GM12878 (cell line): ENCODE measurements around the gene FOXK1. TPM values are rescaled to one million over a fixed set of nuclear protein-coding genes. Genes with fewer than 3 reads are reported as not detected.

ENCODE experiments used
- ATAC-seq: fragments of 200-7000 bp; cut with Tn5 transposase; 3 replicates; pipeline ENCODE4 v1.9.1; 2020; ENCODE audit warnings: mild to moderate bottlenecking, moderate library complexity
- BruUV-seq: library from RNA; stranded (reverse); fragments of 400-500 nt; replicated peaks from 2 replicates; lab custom pipeline; 2021; lab: Mats Ljungman, UMichigan
- CTCF ChIA-PET: fragments of 300-600 bp; sonication (Branson Sonifier 250); formaldehyde crosslinking; extraction: SDS; loops from one replicate; lab custom pipeline; 2021; ENCODE audit warnings: inconsistent platforms; lab: Yijun Ruan, JAX
- POLR2A ChIA-PET: fragments of 350-600 bp; formaldehyde crosslinking; extraction: SDS; loops from one replicate; lab custom pipeline; 2021; ENCODE audit warnings: inconsistent platforms; lab: Charles Lee
- RAD21 ChIA-PET: fragments of 300-600 bp; sonication (Branson Sonifier 250); formaldehyde crosslinking; loops from one replicate; lab custom pipeline; 2023; ENCODE audit warnings: antibody characterized with exemption; ENCODE audit not compliant: unreplicated experiment; lab: Charles Lee
- SMC1A ChIA-PET: fragments of 300-600 bp; sonication (Branson Sonifier 250); formaldehyde crosslinking; loops from one replicate; lab custom pipeline; 2023; ENCODE audit not compliant: unreplicated experiment, uncharacterized antibody; lab: Charles Lee
- DNase-seq: peaks from one replicate; pipeline ENCODE4 v3.0.0-alpha.2; 2011; ENCODE audit warnings: low read depth, low spot score
- FAIRE-seq: peaks from 3 replicates; lab custom pipeline; 2011; peaks lifted over from hg19 to GRCh38; lab: Jason Lieb, UNC
- H2AFZ ChIP-seq: 2 replicates; pipeline ENCODE4 v1.6.0; 2011; ENCODE audit warnings: low read depth, low read length, control low read depth; ENCODE audit not compliant: control insufficient read depth
- H3K27ac ChIP-seq: 2 replicates; pipeline ENCODE4 v1.5.1; 2011; ENCODE audit warnings: control low read depth; ENCODE audit not compliant: control insufficient read depth, insufficient read depth
- H3K27me3 ChIP-seq, 2 experiments: replicated peaks in 1 of 2; 2 replicates each; pipeline versions ENCODE4 v1.6.0 to v1.6.1; 2011; ENCODE audit warnings: low read length in 1 of 2; ENCODE audit not compliant: control insufficient read depth in 2 of 2, insufficient read depth in 2 of 2
- H3K36me3 ChIP-seq, 2 experiments: 2 replicates each; pipeline ENCODE4 v1.5.1; 2011; ENCODE audit warnings: low read length in 1 of 2; ENCODE audit not compliant: control insufficient read depth in 2 of 2, insufficient read depth in 2 of 2
- H3K4me1 ChIP-seq: 2 replicates; pipeline ENCODE4 v1.6.1; 2011; ENCODE audit warnings: mild to moderate bottlenecking, low read length, moderate library complexity, mixed read lengths; ENCODE audit not compliant: control insufficient read depth, insufficient read depth
- H3K4me2 ChIP-seq: 2 replicates; pipeline ENCODE4 v1.6.0; 2011; ENCODE audit warnings: control low read depth; ENCODE audit not compliant: control insufficient read depth, insufficient read depth
- H3K4me3 ChIP-seq: fragments of 200-600 bp; sonication (generic); 2 replicates; pipeline ENCODE4 v1.5.1; 2016
- H3K79me2 ChIP-seq: 2 replicates; pipeline ENCODE4 v1.6.0; 2011; ENCODE audit warnings: low read length; ENCODE audit not compliant: control insufficient read depth, insufficient read depth
- H3K9ac ChIP-seq: 2 replicates; pipeline ENCODE4 v1.8.0; 2011; ENCODE audit warnings: low read length, control low read depth, mixed read lengths; ENCODE audit not compliant: control insufficient read depth, insufficient read depth
- H3K9me3 ChIP-seq: replicated peaks from 3 replicates; pipeline ENCODE4 v1.5.1; 2011; ENCODE audit warnings: mild to moderate bottlenecking, low read length; ENCODE audit not compliant: control insufficient read depth, insufficient read depth
- H4K20me1 ChIP-seq: 2 replicates; pipeline ENCODE4 v1.6.0; 2011; ENCODE audit not compliant: control insufficient read depth, insufficient read depth
- ATF3 ChIP-seq: IDR thresholded peaks from 2 replicates; pipeline ENCODE4 v1.6.1; 2011; ENCODE audit warnings: low read depth, mild to moderate bottlenecking, low read length, moderate library complexity, borderline replicate concordance; ENCODE audit errors: extremely low read depth
- BACH1 ChIP-seq: fragments of 450-650 bp; IDR thresholded peaks from 2 replicates; pipeline ENCODE4 v1.6.1; 2017; ENCODE audit warnings: mild to moderate bottlenecking, borderline replicate concordance
- BCLAF1 ChIP-seq: fragments of 450-650 bp; IDR thresholded peaks from 2 replicates; pipeline ENCODE4 v1.6.1; 2017; ENCODE audit warnings: antibody characterized with exemption, mild to moderate bottlenecking, moderate library complexity
- CUX1 ChIP-seq: IDR thresholded peaks from 2 replicates; pipeline ENCODE4 v1.6.1; 2012; ENCODE audit warnings: improper control_type of control experiment, low read depth, low read length; ENCODE audit not compliant: insufficient replicate concordance
- E2F4 ChIP-seq: IDR thresholded peaks from 2 replicates; pipeline ENCODE4 v1.6.1; 2012; ENCODE audit warnings: low read depth, low read length, improper control_type of control experiment
- HDAC6 ChIP-seq: fragments of 200-600 bp; sonication (generic); IDR thresholded peaks from one replicate; pipeline ENCODE4 v1.8.0; 2017; ENCODE audit warnings: antibody characterized with exemption; ENCODE audit not compliant: unreplicated experiment
- NR2C2 ChIP-seq: IDR thresholded peaks from 2 replicates; pipeline ENCODE4 v1.6.1; 2011; ENCODE audit warnings: borderline replicate concordance, low read depth; ENCODE audit not compliant: control insufficient read depth, insufficient read length
- POLR2A ChIP-seq: IDR thresholded peaks from 2 replicates; pipeline ENCODE4 v1.6.1; 2011; ENCODE audit warnings: low read depth, mild to moderate bottlenecking, low read length
- SMAD1 ChIP-seq: fragments of 450-650 bp; IDR thresholded peaks from 2 replicates; pipeline ENCODE4 v1.6.1; 2018; ENCODE audit warnings: mild to moderate bottlenecking, low read depth; ENCODE audit not compliant: partially characterized antibody
- USF1 ChIP-seq: IDR thresholded peaks from 2 replicates; pipeline ENCODE4 v1.6.1; 2011; ENCODE audit warnings: borderline replicate concordance, low read depth, mild to moderate bottlenecking, moderate library complexity, mixed read lengths, low read length; ENCODE audit not compliant: insufficient read depth; ENCODE audit errors: extremely low read length
- ZNF207 ChIP-seq: fragments of 450-650 bp; IDR thresholded peaks from 2 replicates; pipeline ENCODE4 v1.6.1; 2014; ENCODE audit warnings: antibody characterized with exemption, mild to moderate bottlenecking, borderline replicate concordance
- WGBS: methylation state at CpG from one replicate; pipeline ENCODE4 v1.1.6; 2016; ENCODE audit warnings: low lambda C conversion rate; ENCODE audit not compliant: insufficient replicate concordance, insufficient coverage; ENCODE audit errors: missing lambda C conversion rate; 5-methylcytosine and 5-hydroxymethylcytosine counted together
- in situ Hi-C: fragments of 300-500 bp; cut with MboI; formaldehyde crosslinking; loops from 9 replicates; pipeline ENCODE4 v1.14.3; 2018; ENCODE audit warnings: mixed read lengths
- intact Hi-C: fragments of 100-400 bp; cut with micrococcal nuclease; formaldehyde crosslinking; loops from one replicate; pipeline ENCODE4 v1.14.2; 2022; ENCODE audit not compliant: unreplicated experiment
- polyA plus RNA-seq, 11 experiments: library from polyadenylated mRNA; depleted of rRNA in 4 of 11; unstranded in 6 of 11; stranded (reverse) in 5 of 11; fragments of >200 nt; fragmentation: Nextera tagmentation in 4 of 11; fragmentation: Illumina TruSeq in 1 of 11; extraction: Ambion mirVana in 4 of 11; extraction: Trizol in 1 of 11; gene quantifications; 1 replicate in 1 of 11; 2 replicates in 10 of 11; pipeline versions ENCODE4 v1.2.1 to v1.2.3, GENCODE V29; 2011 to 2016; ENCODE audit warnings: inconsistent platforms in 2 of 11, missing spikeins in 2 of 11, low read depth in 1 of 11
- total RNA-seq, 4 experiments: library from RNA; depleted of rRNA in 3 of 4; stranded (reverse); fragments of >200 nt in 3 of 4; fragmentation: Illumina TruSeq in 1 of 4; extraction: Trizol in 1 of 4; gene quantifications; 2 replicates each; pipeline versions ENCODE4 v1.2.1 to v1.2.3, GENCODE V29; 2013 to 2021

The FOXK1 gene
- total and polyA plus RNA-seq, 10 of the 15 experiments (the other 5 are each of a cell fraction or from before 2014, with no cell fraction given) = 0.24 to 31.8 (median 4.5) TPM

GRCh38 chr7:4667776-4668509 lies 14.2 kb upstream of the FOXK1 start:
- H3K9me3 ChIP-seq = no peaks in the 10 kb centered on the region
- intact Hi-C loops = no loop called here
- no peaks in the 10 kb centered on the region for H4K20me1 ChIP-seq
- H3K4me1 ChIP-seq = no peaks in the 10 kb centered on the region
- SMC1A ChIA-PET = no interaction called here
- ATAC-seq = no peak
- BruUV-seq = no TSS peak
- POLR2A ChIA-PET = no interaction called here
- H3K36me3 ChIP-seq = no peaks in the 10 kb centered on the region
- 57% methylated on average over 19 of the region's 19 CpGs for WGBS
- no peak overlapping the region for H2AFZ ChIP-seq
- in situ Hi-C loops = no loop called here
- DNase-seq = no peak
- no peak overlapping the region for H3K9ac ChIP-seq
- no peak overlapping the region for H3K27ac ChIP-seq
- H3K4me3 ChIP-seq = no peak overlapping the region
- H3K4me2 ChIP-seq = no peak overlapping the region
- no peaks in the 10 kb centered on the region for H3K79me2 ChIP-seq
- TF ChIP-seq ZNF207 (no peak), CUX1 (no peak), BCLAF1 (no peak), E2F4 (no peak), ATF3 (no peak), BACH1 (no peak), SMAD1 (no peak), POLR2A (no peak), USF1 (no peak), HDAC6 (no peak), NR2C2 (no peak)
- RAD21 ChIA-PET = no interaction called here
- H3K27me3 ChIP-seq = no peaks in the 10 kb centered on the region
- FAIRE-seq = no peak
- CTCF ChIA-PET = no interaction called here
